HG02885 (cell line): ENCODE measurements around the gene PTPN3.

Experiments
- ATAC-seq: cut with Tn5 transposase; IDR thresholded peaks from one replicate; pipeline ENCODE4 v1.9.1; 2021; ENCODE audit warnings: mild to moderate bottlenecking; ENCODE audit not compliant: unreplicated experiment, poor library complexity

The PTPN3 gene

GRCh38 chr9:109455391-109455790, 42.7 kb downstream of the PTPN3 start:
- ATAC-seq, result no peak

- ATAC-seq, result no peak
Measured at GRCh38 chr9:109454601-109455155, 43.4 kb downstream of the PTPN3 start.

- no peak for ATAC-seq
Measured at GRCh38 chr9:109454041-109454440, 44.1 kb downstream of the PTPN3 start.

GRCh38 chr9:109453210-109453842, 44.8 kb downstream of the PTPN3 start:
- no peak for ATAC-seq

- ATAC-seq, result no peak
Measured at GRCh38 chr9:109452761-109453160, 45.3 kb downstream of the PTPN3 start.

- no peak for ATAC-seq
Measured at GRCh38 chr9:109451311-109452025, 46.6 kb downstream of the PTPN3 start.

- ATAC-seq, result no peak
Measured at GRCh38 chr9:109450346-109450745, 47.8 kb downstream of the PTPN3 start.

GRCh38 chr9:109449036-109449798, 48.9 kb downstream of the PTPN3 start:
- ATAC-seq, result no peak

- no peak for ATAC-seq
Measured at GRCh38 chr9:109448223-109448622, 49.9 kb downstream of the PTPN3 start.

GRCh38 chr9:109447329-109448076, 50.6 kb downstream of the PTPN3 start:
- ATAC-seq, result no peak

- ATAC-seq, result no peak
Measured at GRCh38 chr9:109444771-109445320, 53.3 kb downstream of the PTPN3 start.

- ATAC-seq, result no peak
Measured at GRCh38 chr9:109442716-109443115, 55.4 kb downstream of the PTPN3 start.

GRCh38 chr9:109441296-109441695, 56.8 kb downstream of the PTPN3 start:
- ATAC-seq, result no peak

- ATAC-seq, result peak; percentile 86
Measured at GRCh38 chr9:109440797-109441287, 57.3 kb downstream of the PTPN3 start.

GRCh38 chr9:109440117-109440515, 58.0 kb downstream of the PTPN3 start:
- peak; percentile 35 for ATAC-seq

GRCh38 chr9:109439378-109440116, 58.6 kb downstream of the PTPN3 start:
- no peak for ATAC-seq

- no peak for ATAC-seq
Measured at GRCh38 chr9:109437286-109437685, 60.8 kb downstream of the PTPN3 start.

- ATAC-seq, result no peak
Measured at GRCh38 chr9:109436071-109436470, 62.0 kb downstream of the PTPN3 start.

- ATAC-seq, result no peak
Measured at GRCh38 chr9:109433476-109433875, 64.6 kb downstream of the PTPN3 start.
